SK-N-SH (cell line): ENCODE measurements around the gene EIF3B.

Experiments
- CTCF ChIP-seq: fragments of 200-600 bp; sonication (generic); IDR thresholded peaks from 2 replicates; pipeline ENCODE4 v1.6.1; 2017; ENCODE audit warnings: antibody characterized with exemption, mild to moderate bottlenecking, moderate library complexity
- ELF1 ChIP-seq: IDR thresholded peaks from 2 replicates; pipeline ENCODE4 v1.4.0; 2012
- IRF3 ChIP-seq: fragments of 150-350 bp; IDR thresholded peaks from 2 replicates; pipeline ENCODE4 v1.6.1; 2016; ENCODE audit warnings: mild to moderate bottlenecking, low read depth, low read length
- NRF1 ChIP-seq: IDR thresholded peaks from 2 replicates; pipeline ENCODE4 v1.6.1; 2012; ENCODE audit warnings: low read depth, mild to moderate bottlenecking, low read length
- POLR2AphosphoS5 ChIP-seq: IDR thresholded peaks from 2 replicates; pipeline ENCODE4 v1.6.1; 2012; ENCODE audit warnings: low read depth, low read length
- REST ChIP-seq: IDR thresholded peaks from 2 replicates; pipeline ENCODE4 v1.6.1; 2012; ENCODE audit warnings: mild to moderate bottlenecking, low read depth, low read length, moderate library complexity
- RFX5 ChIP-seq: IDR thresholded peaks from 2 replicates; pipeline ENCODE4 v1.6.1; 2012; ENCODE audit warnings: mild to moderate bottlenecking, improper control_type of control experiment, low read length
- SIN3A ChIP-seq: IDR thresholded peaks from 2 replicates; pipeline ENCODE4 v1.6.1; 2012; ENCODE audit warnings: low read depth, mild to moderate bottlenecking, low read length, moderate library complexity, borderline replicate concordance
- USF2 ChIP-seq: fragments of 150-350 bp; IDR thresholded peaks from 2 replicates; pipeline ENCODE4 v1.6.1; 2017; ENCODE audit warnings: antibody characterized with exemption, low read length, low read depth, borderline replicate concordance
- YY1 ChIP-seq: IDR thresholded peaks from 2 replicates; pipeline ENCODE4 v1.4.0; 2012; ENCODE audit warnings: low read depth, mild to moderate bottlenecking

- TF ChIP-seq CTCF (no peak), IRF3 (no peak), REST (no peak), ELF1 (no peak), USF2 (no peak), SIN3A (no peak), NRF1 (no peak), YY1 (no peak), RFX5 (no peak), POLR2AphosphoS5 (no peak)
Observed at GRCh38 chr7:2306688-2307087, 47.9 kb upstream of the EIF3B start.
